Esophagus muscularis mucosa (tissue), 4 donors: ENCODE results near the gene BBS7. TPM values are rescaled to one million over a fixed set of nuclear protein-coding genes. Genes with fewer than 3 reads are reported as not detected.

Source experiments
- DNase-seq: peaks from one replicate; pipeline ENCODE4 v3.0.0-alpha.2; 2017; ENCODE audit errors: extremely low spot score
- H3K27ac ChIP-seq, 4 donors: fragments of 200-600 bp; sonication (generic); replicated peaks in 1 of 4; 1 replicate in 3 of 4; 2 replicates in 1 of 4; pipeline ENCODE4 v1.5.1; 2016 to 2019; ENCODE audit warnings: mild to moderate bottlenecking in 1 of 4
- H3K27me3 ChIP-seq, 4 donors: fragments of 200-600 bp; sonication (generic); one replicate each; pipeline versions ENCODE4 v1.5.1 to v1.6.0; 2016 to 2019
- H3K36me3 ChIP-seq, 4 donors: fragments of 200-600 bp; sonication (generic); one replicate each; pipeline ENCODE4 v1.5.1; 2016 to 2019
- H3K4me1 ChIP-seq, 4 donors: fragments of 200-600 bp; sonication (generic); one replicate each; pipeline ENCODE4 v1.5.1; 2016 to 2019
- H3K4me3 ChIP-seq, 4 donors: fragments of 200-600 bp; sonication (generic); 1 replicate in 2 of 4; 2 replicates in 2 of 4; pipeline ENCODE4 v1.5.1; 2016 to 2019; ENCODE audit warnings: mild to moderate bottlenecking in 4 of 4, moderate library complexity in 1 of 4
- H3K9me3 ChIP-seq, 4 donors: fragments of 200-600 bp; sonication (generic); 1 replicate in 3 of 4; 2 replicates in 1 of 4; pipeline ENCODE4 v1.5.1; 2016 to 2019
- CTCF ChIP-seq, 3 experiments: fragments of 200-600 bp in 2 of 3; fragments of 450-650 bp in 1 of 3; sonication (generic) in 2 of 3; IDR thresholded peaks; one replicate each; pipeline ENCODE4 v1.5.1; 2017 to 2019; ENCODE audit warnings: antibody characterized with exemption in 3 of 3, mild to moderate bottlenecking in 2 of 3, moderate library complexity in 1 of 3
- EP300 ChIP-seq: sonication (generic); formaldehyde crosslinking; IDR thresholded peaks from one replicate; pipeline ENCODE4 v1.6.1; 2017; ENCODE audit warnings: antibody characterized with exemption
- POLR2A ChIP-seq: fragments of 450-650 bp; IDR thresholded peaks from one replicate; pipeline ENCODE4 v1.6.1; 2017; ENCODE audit warnings: antibody characterized with exemption, moderate library complexity, mild to moderate bottlenecking, low read depth
- POLR2AphosphoS5 ChIP-seq, 2 donors: sonication (generic); formaldehyde crosslinking; IDR thresholded peaks; one replicate each; pipeline ENCODE4 v1.6.1; 2017; ENCODE audit warnings: antibody characterized with exemption in 2 of 2
- WGBS: methylation state at CpG from one replicate; pipeline ENCODE4 v1.1.5; 2018; 5-methylcytosine and 5-hydroxymethylcytosine counted together
- intact Hi-C: fragments of 100-400 bp; cut with DNase I; formaldehyde crosslinking; loops from one replicate; pipeline ENCODE4 v1.15.1; 2023
- total RNA-seq, 4 donors: library from RNA; depleted of rRNA; stranded (reverse); fragments of >200 nt; gene quantifications; one replicate each; pipeline versions ENCODE4 v1.1.0 to v1.2.1, GENCODE V29; 2016

The BBS7 gene
- total RNA-seq, 4 donors from 2014 or later, result 14.3 to 17.9 (median 15.2) TPM

- H3K27ac ChIP-seq, result no peak overlapping the region
- H3K4me1 ChIP-seq, result no peaks in the 10 kb centered on the region
- no peak overlapping the region for H3K4me3 ChIP-seq
- DNase-seq, result no peak
- intact Hi-C loops, result loop anchor here (10.0 kb wide), 1 partner anchor 363 kb away; the partner anchor contains the start of gene BLTP1
- peaks cover 0 to 21% (median 0%) of the 10 kb centered on the region in 4 donors for H3K27me3 ChIP-seq
- TF ChIP-seq CTCF (IDR thresholded peaks at IDR 0.05) (no peak), EP300 (no peak), POLR2A (no peak), POLR2AphosphoS5 (IDR thresholded peaks at IDR 0.05) (no peak)
- WGBS, result 92% methylated on average over 5 of the region's 5 CpGs
- no peaks in the 10 kb centered on the region for H3K9me3 ChIP-seq
- no peaks in the 10 kb centered on the region for H3K36me3 ChIP-seq
Measured at GRCh38 chr4:121791481-121791880, 78.8 kb downstream of the BBS7 start.

GRCh38 chr4:121790976-121791375 is 79.3 kb downstream of the BBS7 start:
- Histone ChIP-seq H3K4me3 (no peak overlapping the region), H3K27me3 (peaks cover 0 to 21% (median 0%) of the 10 kb centered on the region in 4 donors), H3K9me3 (no peaks in the 10 kb centered on the region), H3K36me3 (no peaks in the 10 kb centered on the region), H3K4me1 (no peaks in the 10 kb centered on the region), H3K27ac (no peak overlapping the region)
- intact Hi-C loops, result loop anchor here (10.0 kb wide), 1 partner anchor 364 kb away; the partner anchor contains the start of gene BLTP1
- TF ChIP-seq EP300 (no peak), CTCF (IDR thresholded peaks at IDR 0.05) (no peak), POLR2AphosphoS5 (IDR thresholded peaks at IDR 0.05) (no peak), POLR2A (no peak)
- DNase-seq, result no peak

- H3K4me3 ChIP-seq, result no peak overlapping the region
- no peak overlapping the region for H3K27ac ChIP-seq
- peaks cover 0 to 21% (median 0%) of the 10 kb centered on the region in 4 donors for H3K27me3 ChIP-seq
- WGBS, result 64% methylated on average over 3 of the region's 3 CpGs
- H3K9me3 ChIP-seq, result no peaks in the 10 kb centered on the region
- intact Hi-C loops, result loop anchor here (10.0 kb wide), 1 partner anchor 365 kb away; the partner anchor contains the start of gene BLTP1
- TF ChIP-seq CTCF (IDR thresholded peaks at IDR 0.05), result no peak
- no peak for TF ChIP-seq POLR2A
- TF ChIP-seq POLR2AphosphoS5 (IDR thresholded peaks at IDR 0.05), result no peak
- no peak for TF ChIP-seq EP300
- no peaks in the 10 kb centered on the region for H3K36me3 ChIP-seq
- H3K4me1 ChIP-seq, result no peaks in the 10 kb centered on the region
- DNase-seq, result no peak
Measured at GRCh38 chr4:121789960-121790829, 80.1 kb downstream of the BBS7 start.

- no peaks in the 10 kb centered on the region for H3K4me1 ChIP-seq
- H3K9me3 ChIP-seq, result peaks cover 0 to 2% (median 0%) of the 10 kb centered on the region in 4 donors
- H3K36me3 ChIP-seq, result no peaks in the 10 kb centered on the region
- peaks cover 0 to 21% (median 0%) of the 10 kb centered on the region in 4 donors for H3K27me3 ChIP-seq
- WGBS, result 64% methylated on average over 1 of the region's 1 CpG
- DNase-seq, result no peak
- intact Hi-C loops, result no loop called here
- no peak overlapping the region for H3K4me3 ChIP-seq
- H3K27ac ChIP-seq, result no peak overlapping the region
- no peak for TF ChIP-seq EP300
- TF ChIP-seq CTCF (IDR thresholded peaks at IDR 0.05), result no peak
- TF ChIP-seq POLR2A, result no peak
- TF ChIP-seq POLR2AphosphoS5 (IDR thresholded peaks at IDR 0.05), result no peak
Measured at GRCh38 chr4:121789455-121789854, 80.8 kb downstream of the BBS7 start.
